IMR-90 (cell line): ENCODE data around the gene ZFAND6.

Experiments
- POLR2A ChIP-seq: IDR thresholded peaks from 2 replicates; pipeline ENCODE4 v1.6.1; 2012; ENCODE audit warnings: mild to moderate bottlenecking, low read depth, low read length
- TF ChIP-seq, protein P1 (sequence below): fragments of 150-350 bp; IDR thresholded peaks from 2 replicates; pipeline ENCODE4 v1.6.1; 2016; ENCODE audit warnings: low read depth, mild to moderate bottlenecking, low read length, moderate library complexity, borderline replicate concordance
- TF ChIP-seq, protein P2 (sequence below): conservative IDR thresholded peaks from 2 replicates; pipeline ENCODE4 v1.5.1; 2012; ENCODE audit warnings: mild to moderate bottlenecking, low read depth, low read length, improper control_type of control experiment
- TF ChIP-seq, protein P3 (sequence below): fragments of 150-350 bp; IDR thresholded peaks from 2 replicates; pipeline ENCODE4 v1.6.1; 2017; ENCODE audit warnings: mild to moderate bottlenecking, antibody characterized with exemption, low read length, low read depth

DNA sequence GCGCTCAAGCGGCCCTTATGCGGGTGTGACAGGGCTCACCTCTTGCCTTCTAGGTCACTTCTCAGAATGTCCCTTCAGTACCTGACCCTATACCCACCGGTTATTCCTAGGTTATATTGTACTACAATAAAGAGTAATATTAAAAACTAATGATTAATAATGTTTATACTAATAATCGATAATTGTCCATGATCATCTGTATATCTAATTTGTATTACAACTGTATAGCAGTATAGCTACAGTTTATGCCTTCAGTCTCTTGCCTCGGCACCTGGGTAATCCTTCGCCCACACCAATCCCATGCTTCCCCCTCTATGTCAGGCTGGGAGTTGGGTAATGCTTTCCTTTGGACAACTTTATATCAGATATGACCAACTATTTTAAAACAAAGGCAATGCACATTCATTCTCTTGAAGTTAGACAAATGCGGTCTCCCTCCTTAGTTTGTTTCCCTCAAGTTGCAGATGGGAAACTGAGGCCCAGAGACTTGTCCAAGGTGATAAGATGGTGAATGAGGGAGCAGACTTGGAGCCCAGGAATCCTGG, 96.8 kb downstream of the ZFAND6 start:
- TF ChIP-seq, protein P1, sequence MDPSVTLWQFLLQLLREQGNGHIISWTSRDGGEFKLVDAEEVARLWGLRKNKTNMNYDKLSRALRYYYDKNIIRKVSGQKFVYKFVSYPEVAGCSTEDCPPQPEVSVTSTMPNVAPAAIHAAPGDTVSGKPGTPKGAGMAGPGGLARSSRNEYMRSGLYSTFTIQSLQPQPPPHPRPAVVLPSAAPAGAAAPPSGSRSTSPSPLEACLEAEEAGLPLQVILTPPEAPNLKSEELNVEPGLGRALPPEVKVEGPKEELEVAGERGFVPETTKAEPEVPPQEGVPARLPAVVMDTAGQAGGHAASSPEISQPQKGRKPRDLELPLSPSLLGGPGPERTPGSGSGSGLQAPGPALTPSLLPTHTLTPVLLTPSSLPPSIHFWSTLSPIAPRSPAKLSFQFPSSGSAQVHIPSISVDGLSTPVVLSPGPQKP, result no peak
- TF ChIP-seq, protein P2, sequence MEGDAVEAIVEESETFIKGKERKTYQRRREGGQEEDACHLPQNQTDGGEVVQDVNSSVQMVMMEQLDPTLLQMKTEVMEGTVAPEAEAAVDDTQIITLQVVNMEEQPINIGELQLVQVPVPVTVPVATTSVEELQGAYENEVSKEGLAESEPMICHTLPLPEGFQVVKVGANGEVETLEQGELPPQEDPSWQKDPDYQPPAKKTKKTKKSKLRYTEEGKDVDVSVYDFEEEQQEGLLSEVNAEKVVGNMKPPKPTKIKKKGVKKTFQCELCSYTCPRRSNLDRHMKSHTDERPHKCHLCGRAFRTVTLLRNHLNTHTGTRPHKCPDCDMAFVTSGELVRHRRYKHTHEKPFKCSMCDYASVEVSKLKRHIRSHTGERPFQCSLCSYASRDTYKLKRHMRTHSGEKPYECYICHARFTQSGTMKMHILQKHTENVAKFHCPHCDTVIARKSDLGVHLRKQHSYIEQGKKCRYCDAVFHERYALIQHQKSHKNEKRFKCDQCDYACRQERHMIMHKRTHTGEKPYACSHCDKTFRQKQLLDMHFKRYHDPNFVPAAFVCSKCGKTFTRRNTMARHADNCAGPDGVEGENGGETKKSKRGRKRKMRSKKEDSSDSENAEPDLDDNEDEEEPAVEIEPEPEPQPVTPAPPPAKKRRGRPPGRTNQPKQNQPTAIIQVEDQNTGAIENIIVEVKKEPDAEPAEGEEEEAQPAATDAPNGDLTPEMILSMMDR, result no peak
- TF ChIP-seq, protein P3, sequence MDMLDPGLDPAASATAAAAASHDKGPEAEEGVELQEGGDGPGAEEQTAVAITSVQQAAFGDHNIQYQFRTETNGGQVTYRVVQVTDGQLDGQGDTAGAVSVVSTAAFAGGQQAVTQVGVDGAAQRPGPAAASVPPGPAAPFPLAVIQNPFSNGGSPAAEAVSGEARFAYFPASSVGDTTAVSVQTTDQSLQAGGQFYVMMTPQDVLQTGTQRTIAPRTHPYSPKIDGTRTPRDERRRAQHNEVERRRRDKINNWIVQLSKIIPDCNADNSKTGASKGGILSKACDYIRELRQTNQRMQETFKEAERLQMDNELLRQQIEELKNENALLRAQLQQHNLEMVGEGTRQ, result no peak
- no peak for TF ChIP-seq POLR2A
